Smooth muscle cell (in vitro differentiated cells): Measurements from ENCODE around the gene LGALS4. TPM values are rescaled to one million over a fixed set of nuclear protein-coding genes. Genes with fewer than 3 reads are reported as not detected.
A peak's percentile ranks its signal among the peaks of the same experiment; 100 is the strongest.
"Not testable (repeated sequence)": the region's sequence is repeated elsewhere in the genome, so short reads cannot be mapped to it uniquely, and the experiment has no call there.

Source experiments
- DNase-seq: peaks from one replicate; lab custom pipeline; 2025; ENCODE audit not compliant: unreplicated experiment; lab: John Stamatoyannopoulos, UW
- H2AFZ ChIP-seq: fragments of 200-600 bp; sonication (generic); 2 replicates; pipeline ENCODE4 v1.6.0; 2016; ENCODE audit warnings: antibody characterized with exemption, low read depth, mild to moderate bottlenecking
- H3F3A ChIP-seq: fragments of 200-600 bp; sonication (generic); 2 replicates; pipeline ENCODE4 v1.6.0; 2017; ENCODE audit warnings: antibody characterized with exemption, low read depth
- H3K27ac ChIP-seq: fragments of 200-600 bp; sonication (generic); 2 replicates; pipeline ENCODE4 v1.5.1; 2016; ENCODE audit warnings: low read depth, mild to moderate bottlenecking
- H3K27me3 ChIP-seq: fragments of 200-600 bp; sonication (generic); 2 replicates; pipeline ENCODE4 v1.6.1; 2016; ENCODE audit warnings: low read depth, mild to moderate bottlenecking
- H3K36me3 ChIP-seq: fragments of 200-600 bp; sonication (generic); 2 replicates; pipeline ENCODE4 v1.5.1; 2016; ENCODE audit warnings: low read depth
- H3K4me1 ChIP-seq: fragments of 200-600 bp; sonication (generic); 2 replicates; pipeline ENCODE4 v1.5.1; 2016; ENCODE audit warnings: low read depth
- H3K4me2 ChIP-seq: fragments of 200-600 bp; sonication (generic); 2 replicates; pipeline ENCODE4 v1.6.0; 2016; ENCODE audit warnings: mild to moderate bottlenecking
- H3K4me3 ChIP-seq: fragments of 200-600 bp; sonication (generic); 2 replicates; pipeline ENCODE4 v1.5.1; 2016; ENCODE audit warnings: mild to moderate bottlenecking
- H3K79me2 ChIP-seq: fragments of 200-600 bp; sonication (generic); 2 replicates; pipeline ENCODE4 v1.6.0; 2016; ENCODE audit warnings: low read depth, mild to moderate bottlenecking
- H3K9ac ChIP-seq: fragments of 200-600 bp; sonication (generic); 2 replicates; pipeline ENCODE4 v1.6.0; 2016; ENCODE audit warnings: low read depth
- H3K9me3 ChIP-seq: fragments of 200-600 bp; sonication (generic); replicated peaks from 2 replicates; pipeline ENCODE4 v1.5.1; 2016; ENCODE audit warnings: low read depth
- H4K20me1 ChIP-seq: fragments of 200-600 bp; sonication (generic); 2 replicates; pipeline ENCODE4 v1.6.0; 2016; ENCODE audit warnings: low read depth
- WGBS: methylation state at CpG from one replicate; pipeline ENCODE4 v1.1.7; 2016; ENCODE audit warnings: low lambda C conversion rate; 5-methylcytosine and 5-hydroxymethylcytosine counted together
- polyA plus RNA-seq: library from polyadenylated mRNA; unstranded; fragments of >200 nt; fragmentation: Nextera tagmentation; extraction: Ambion mirVana; gene quantifications from 2 replicates; pipeline ENCODE4 v1.2.1, GENCODE V29; 2016
- total RNA-seq: library from RNA; depleted of rRNA; stranded (reverse); fragments of >200 nt; gene quantifications from 2 replicates; pipeline ENCODE4 v1.2.3, GENCODE V29; 2014
- TF ChIP-seq, protein P1 (sequence below): fragments of 200-600 bp; sonication (generic); IDR thresholded peaks from 2 replicates; pipeline ENCODE4 v1.5.1; 2017; ENCODE audit warnings: borderline replicate concordance, mild to moderate bottlenecking, antibody characterized with exemption; ENCODE audit not compliant: insufficient read depth, poor library complexity, severe bottlenecking

The LGALS4 gene
- total and polyA plus RNA-seq, 2 experiments from 2014 or later = 2.4 TPM; not detected in 1

DNA sequence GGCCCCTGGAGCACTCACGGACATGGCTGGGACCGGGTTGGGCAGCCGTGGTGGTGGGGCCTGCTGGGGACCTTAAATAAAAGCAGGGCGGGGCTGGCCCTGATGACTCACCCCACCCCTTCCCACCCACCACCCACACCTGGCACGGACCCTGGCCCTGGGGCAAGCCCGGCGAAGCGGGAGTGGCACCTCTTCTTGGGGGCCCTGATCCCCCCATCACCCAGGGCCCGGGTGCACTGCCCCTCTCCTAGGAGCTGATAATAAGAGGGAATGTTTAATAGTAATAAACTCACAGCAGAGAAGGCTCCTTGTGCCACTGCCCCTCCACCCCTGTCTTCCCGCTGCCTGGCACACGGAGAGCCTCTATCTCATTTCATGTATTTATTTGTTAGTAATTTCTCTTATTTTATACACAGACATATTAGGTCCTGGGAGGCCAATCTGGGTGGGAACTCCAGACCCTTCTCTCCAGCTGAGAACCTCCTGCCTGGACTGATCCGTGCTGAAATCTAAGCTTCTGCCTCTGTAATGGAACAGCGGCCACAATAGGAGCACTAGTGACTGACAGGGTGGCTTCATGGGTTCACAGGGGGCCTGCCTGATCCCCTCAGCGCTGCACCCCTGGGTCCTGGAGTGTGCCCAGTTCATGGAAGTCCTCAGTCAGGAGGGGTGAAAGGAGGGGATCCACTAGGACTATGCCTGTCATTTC, 39.1 kb downstream of the LGALS4 start, which contains the start of gene LGALS7:
LGALS7 (minus strand) TSS at position 49 of the 709 bp plus-strand sequence; CDS start at position 24, 25 bp downstream.
- Histone ChIP-seq H3F3A (no peaks in the 10 kb centered on the region), H3K9me3 (no peaks in the 10 kb centered on the region), H3K9ac (no peak within 1 kb of the TSS), H4K20me1 (no peaks in the 10 kb centered on the region), H3K27me3 (no peaks in the 10 kb centered on the region), H3K4me2 (no peak within 1 kb of the TSS), H3K4me3 (no peak within 1 kb of the TSS), H3K79me2 (no peaks in the 10 kb centered on the region), H3K27ac (no peak within 1 kb of the TSS), H2AFZ (no peak within 1 kb of the TSS), H3K4me1 (no peaks in the 10 kb centered on the region), H3K36me3 (no peaks in the 10 kb centered on the region)
- no peak for DNase-seq
- TF ChIP-seq, protein P1, sequence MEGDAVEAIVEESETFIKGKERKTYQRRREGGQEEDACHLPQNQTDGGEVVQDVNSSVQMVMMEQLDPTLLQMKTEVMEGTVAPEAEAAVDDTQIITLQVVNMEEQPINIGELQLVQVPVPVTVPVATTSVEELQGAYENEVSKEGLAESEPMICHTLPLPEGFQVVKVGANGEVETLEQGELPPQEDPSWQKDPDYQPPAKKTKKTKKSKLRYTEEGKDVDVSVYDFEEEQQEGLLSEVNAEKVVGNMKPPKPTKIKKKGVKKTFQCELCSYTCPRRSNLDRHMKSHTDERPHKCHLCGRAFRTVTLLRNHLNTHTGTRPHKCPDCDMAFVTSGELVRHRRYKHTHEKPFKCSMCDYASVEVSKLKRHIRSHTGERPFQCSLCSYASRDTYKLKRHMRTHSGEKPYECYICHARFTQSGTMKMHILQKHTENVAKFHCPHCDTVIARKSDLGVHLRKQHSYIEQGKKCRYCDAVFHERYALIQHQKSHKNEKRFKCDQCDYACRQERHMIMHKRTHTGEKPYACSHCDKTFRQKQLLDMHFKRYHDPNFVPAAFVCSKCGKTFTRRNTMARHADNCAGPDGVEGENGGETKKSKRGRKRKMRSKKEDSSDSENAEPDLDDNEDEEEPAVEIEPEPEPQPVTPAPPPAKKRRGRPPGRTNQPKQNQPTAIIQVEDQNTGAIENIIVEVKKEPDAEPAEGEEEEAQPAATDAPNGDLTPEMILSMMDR = no peak
- 87% methylated on average over 6 of the region's 14 CpGs for WGBS

DNA sequence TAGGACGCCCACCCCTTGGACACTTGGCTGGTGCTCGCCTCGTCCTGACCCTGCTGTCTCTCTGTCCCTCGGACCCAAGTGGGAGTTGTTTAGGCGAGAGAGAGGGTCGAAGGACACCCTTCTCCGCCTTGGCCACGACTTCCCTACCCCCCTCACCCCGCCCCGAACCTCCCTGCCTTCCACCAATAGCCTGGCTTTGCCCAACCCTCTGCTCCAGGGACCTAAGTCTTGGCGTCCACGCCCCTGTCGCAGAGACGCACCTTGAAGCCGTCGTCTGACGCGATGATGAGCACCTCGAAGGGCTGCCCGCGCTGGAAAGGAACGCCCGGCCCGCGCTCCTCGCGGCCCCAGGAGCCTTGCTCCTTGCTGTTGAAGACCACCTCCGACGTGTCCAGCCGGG, 41.2 kb downstream of the LGALS4 start:
- not testable (repeated sequence) for H2AFZ ChIP-seq, H3F3A ChIP-seq, H3K4me2 ChIP-seq, H3K4me1 ChIP-seq, H3K9me3 ChIP-seq, H3K27ac ChIP-seq, H3K27me3 ChIP-seq, H3K9ac ChIP-seq, DNase-seq, H4K20me1 ChIP-seq, H3K4me3 ChIP-seq, H3K36me3 ChIP-seq, H3K79me2 ChIP-seq
- WGBS = 71% methylated on average over 11 of the region's 30 CpGs

- H3F3A ChIP-seq, H3K9me3 ChIP-seq, H3K27ac ChIP-seq, H3K79me2 ChIP-seq, H3K4me2 ChIP-seq, H3K4me3 ChIP-seq, H4K20me1 ChIP-seq, H2AFZ ChIP-seq, H3K9ac ChIP-seq, DNase-seq, H3K36me3 ChIP-seq, H3K27me3 ChIP-seq, H3K4me1 ChIP-seq: not testable (repeated sequence)
- 40% methylated on average over 1 of the region's 22 CpGs for WGBS
Measured at GRCh38 chr19:38770949-38771275, 41.8 kb downstream of the LGALS4 start.

- not testable (repeated sequence) for DNase-seq, H3K9ac ChIP-seq, H3K27me3 ChIP-seq, H3K9me3 ChIP-seq, H3K36me3 ChIP-seq, H4K20me1 ChIP-seq, H3K79me2 ChIP-seq, H3F3A ChIP-seq, H3K4me1 ChIP-seq, H3K4me3 ChIP-seq, H3K27ac ChIP-seq
- 40% methylated on average over 20 of the region's 58 CpGs for WGBS
- Histone ChIP-seq H2AFZ (peak overlapping the region; percentile 84), H3K4me2 (peak overlapping the region; percentile 77)
Measured at GRCh38 chr19:38770228-38770948, 42.4 kb downstream of the LGALS4 start.

DNA sequence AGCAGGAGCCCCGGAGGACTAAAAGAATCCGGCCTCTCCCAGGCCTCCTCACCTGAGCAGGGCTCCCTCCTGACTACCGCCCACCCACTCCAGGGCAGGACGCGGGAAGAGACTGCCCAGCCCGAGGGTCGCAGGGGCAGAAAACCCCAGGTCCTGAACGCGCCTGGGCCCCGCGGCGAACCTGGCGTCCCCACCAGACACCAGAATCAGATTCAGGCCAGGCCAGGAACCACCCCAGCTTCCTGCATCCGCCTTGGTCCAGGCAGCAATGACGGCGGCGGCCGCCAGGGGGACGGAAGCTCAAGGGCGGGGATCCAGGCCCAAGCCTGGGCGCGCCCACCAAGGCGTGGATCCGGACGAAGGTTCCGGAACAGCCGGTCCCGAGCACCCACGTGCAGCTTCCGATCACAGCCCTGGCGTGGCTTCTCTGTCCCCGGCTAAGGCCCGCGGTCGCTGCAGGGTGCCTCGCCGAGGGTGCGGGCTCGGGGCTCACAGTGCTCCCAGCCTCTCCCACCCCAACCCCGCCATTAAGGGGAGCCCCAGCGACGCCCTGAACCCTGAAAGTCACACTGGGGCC, 43.0 kb downstream of the LGALS4 start:
- H3K4me1 ChIP-seq = no peaks in the 10 kb centered on the region
- H3K36me3 ChIP-seq = no peaks in the 10 kb centered on the region
- DNase-seq = peak; percentile 20
- 28% methylated on average over 30 of the region's 42 CpGs for WGBS
- H3F3A ChIP-seq = no peaks in the 10 kb centered on the region
- peak overlapping the region; percentile 84 for H2AFZ ChIP-seq
- H3K4me3 ChIP-seq = no peak overlapping the region
- no peak overlapping the region for H3K27ac ChIP-seq
- H3K79me2 ChIP-seq = no peaks in the 10 kb centered on the region
- H3K9ac ChIP-seq = no peak overlapping the region
- H3K9me3 ChIP-seq = no peaks in the 10 kb centered on the region
- TF ChIP-seq, protein P1 = peak; percentile 78
- H4K20me1 ChIP-seq = no peaks in the 10 kb centered on the region
- H3K4me2 ChIP-seq = peak overlapping the region; percentile 77
- H3K27me3 ChIP-seq = no peaks in the 10 kb centered on the region
